ENCODE measurements around the gene JUN. TPM values are rescaled to one million over a fixed set of nuclear protein-coding genes. Genes with fewer than 3 reads are reported as not detected.

JUN gene
- total RNA-seq: 113 and 181 TPM in 2 replicates

DNA sequence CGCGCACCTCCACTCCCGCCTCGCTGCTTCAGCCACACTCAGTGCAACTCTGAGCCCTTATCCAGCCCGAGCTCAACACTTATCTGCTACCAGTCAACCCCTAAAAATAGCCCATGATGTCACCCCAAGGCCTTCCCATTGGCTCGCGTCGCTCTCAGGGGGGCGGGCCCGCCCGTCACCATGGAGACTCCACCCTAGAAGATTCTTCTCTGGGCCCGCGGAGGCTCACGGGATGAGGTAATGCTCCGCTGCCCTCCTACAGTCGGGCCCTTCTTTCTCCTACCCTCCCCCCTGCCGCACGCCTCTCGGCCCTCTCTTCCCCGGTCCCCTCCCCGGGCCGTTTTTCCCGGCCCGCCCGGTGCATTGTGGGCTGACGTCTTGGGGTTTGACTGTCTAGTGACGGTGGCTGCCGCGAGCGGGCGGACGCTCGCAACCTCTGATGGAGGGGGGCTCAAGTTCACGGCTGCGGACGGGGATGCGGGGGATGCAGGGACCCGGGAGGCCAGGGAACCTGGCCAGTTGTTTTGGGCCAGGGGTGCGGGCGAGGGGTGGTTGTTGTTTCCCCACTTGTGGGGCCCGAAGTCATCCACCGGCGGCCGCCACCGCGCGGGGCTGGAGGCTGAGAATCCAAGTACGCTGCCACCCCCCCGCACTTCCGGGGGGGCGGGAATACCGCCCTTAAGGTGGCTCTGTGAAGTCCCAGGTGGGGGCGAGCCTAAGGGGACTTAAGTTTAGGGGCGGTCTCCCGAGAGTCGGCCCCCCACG, at the start of gene JUN:
Gene JUN (minus strand): TSS at position 55 of the 765 bp plus-strand sequence. CDS start 977 bp downstream, outside the sequence.

Other genes with a start within 250 kb of the JUN start
- gene OMA1, start 237.3 kb downstream of the JUN start, total RNA-seq: 10.2 and 13.5 TPM in 2 replicates
- gene TACSTD2, start 206.8 kb downstream of the JUN start, total RNA-seq: under 0.01 TPM in 1 of 2 replicates, not detected in the other
- gene MYSM1, start 84.0 kb downstream of the JUN start, total RNA-seq: 5.8 and 6.1 TPM in 2 replicates